CD4-positive, alpha-beta T cell (primary cell): ENCODE data around the gene CLIC5. TPM values are rescaled to one million over a fixed set of nuclear protein-coding genes. Genes with fewer than 3 reads are reported as not detected.

Source experiments
- ATAC-seq: fragments of 200-7000 bp; cut with Tn5 transposase; one replicate; pipeline ENCODE4 v1.10.0; 2022; ENCODE audit warnings: mild to moderate bottlenecking; ENCODE audit not compliant: poor library complexity
- CTCF ChIA-PET: fragments of 350-600 bp; sonication (Branson Sonifier 250); formaldehyde crosslinking; loops from one replicate; lab custom pipeline; 2021; ENCODE audit warnings: antibody characterized with exemption, inconsistent platforms; lab: Charles Lee
- POLR2A ChIA-PET: fragments of 350-600 bp; sonication (Branson Sonifier 250); formaldehyde crosslinking; loops from one replicate; lab custom pipeline; 2021; ENCODE audit warnings: antibody characterized with exemption, inconsistent platforms; lab: Charles Lee
- DNase-seq, 14 experiments: peaks; one replicate each; pipeline ENCODE4 v3.0.0-alpha.2; 2013 to 2020; ENCODE audit warnings: mixed read lengths in 2 of 14
- H3K27ac ChIP-seq, 2 donors: one replicate each; pipeline versions ENCODE4 v1.5.1 to v1.7.0; 2013; ENCODE audit warnings: low read length in 2 of 2, low read depth in 1 of 2, mild to moderate bottlenecking in 1 of 2
- H3K27me3 ChIP-seq, 2 experiments: 1 replicate in 1 of 2; 2 replicates in 1 of 2; pipeline versions ENCODE4 v1.6.1 to v1.7.0; 2013; ENCODE audit warnings: low read length in 2 of 2, control low read depth in 1 of 2, mild to moderate bottlenecking in 1 of 2, moderate library complexity in 1 of 2; ENCODE audit not compliant: insufficient read depth in 2 of 2, control insufficient read depth in 1 of 2
- H3K36me3 ChIP-seq: one replicate; pipeline ENCODE4 v1.6.1; 2013; ENCODE audit warnings: low read length, control low read depth; ENCODE audit not compliant: insufficient read depth
- H3K4me1 ChIP-seq: one replicate; pipeline ENCODE4 v1.6.1; 2013; ENCODE audit warnings: low read length, control low read depth; ENCODE audit not compliant: insufficient read depth
- H3K4me3 ChIP-seq: one replicate; pipeline ENCODE4 v1.5.1; 2013; ENCODE audit warnings: mild to moderate bottlenecking, low read length, moderate library complexity
- H3K9me3 ChIP-seq, 2 experiments: 1 replicate in 1 of 2; 2 replicates in 1 of 2; pipeline versions ENCODE4 v1.6.1 to v1.7.0; 2013; ENCODE audit warnings: low read length in 2 of 2, mild to moderate bottlenecking in 2 of 2, control low read depth in 1 of 2, moderate library complexity in 1 of 2; ENCODE audit not compliant: control insufficient read depth in 1 of 2, insufficient read depth in 1 of 2
- H3K27ac Mint-ChIP-seq: one replicate; pipeline ENCODE4 v1.8.0; 2020; ENCODE audit warnings: mixed read lengths
- H3K27me3 Mint-ChIP-seq: one replicate; pipeline ENCODE4 v1.8.0; 2021; ENCODE audit warnings: mixed read lengths
- H3K36me3 Mint-ChIP-seq: one replicate; pipeline ENCODE4 v1.8.0; 2021; ENCODE audit warnings: low read depth, mixed read lengths
- H3K4me1 Mint-ChIP-seq: one replicate; pipeline ENCODE4 v1.8.0; 2021; ENCODE audit warnings: low read depth, mixed read lengths
- H3K4me3 Mint-ChIP-seq: one replicate; pipeline ENCODE4 v1.8.0; 2020; ENCODE audit warnings: mild to moderate bottlenecking, mixed read lengths
- H3K9me3 Mint-ChIP-seq: one replicate; pipeline ENCODE4 v1.8.0; 2020; ENCODE audit warnings: mixed read lengths
- CTCF ChIP-seq: fragments of 200-600 bp; IDR thresholded peaks from one replicate; pipeline ENCODE4 v1.8.0; 2022; ENCODE audit warnings: antibody characterized with exemption, mild to moderate bottlenecking
- intact Hi-C, 2 experiments: fragments of 100-400 bp; cut with DNase I in 1 of 2; cut with micrococcal nuclease in 1 of 2; formaldehyde crosslinking; loops; one replicate each; pipeline versions ENCODE4 v1.15.1 to v1.9.0; 2023 to 2025; cut with DNase I, micrococcal nuclease
- total RNA-seq, 174 experiments: library from RNA in 2 of 174; stranded (reverse) in 2 of 174; gene quantifications; one replicate each; pipeline ENCODE4 v1.2.3 and lab custom pipeline; 2021 to 2026

The CLIC5 gene
- total RNA-seq, 2 experiments from 2014 or later, result 2.5 to 2.8 TPM

- no peak overlapping the region for H3K4me3 ChIP-seq
- ChIA-PET POLR2A (no interaction called here), CTCF (no interaction called here)
- H3K27me3 ChIP-seq, result no peaks in the 10 kb centered on the region
- peaks cover 8% of the 10 kb centered on the region for H3K9me3 Mint-ChIP-seq
- no peak overlapping the region for H3K27ac Mint-ChIP-seq
- ATAC-seq (no peak), DNase-seq (no peak)
- H3K4me1 ChIP-seq, result no peaks in the 10 kb centered on the region
- H3K4me1 Mint-ChIP-seq, result peaks cover 10% of the 10 kb centered on the region
- H3K36me3 ChIP-seq, result no peaks in the 10 kb centered on the region
- H3K9me3 ChIP-seq, result no peaks in the 10 kb centered on the region
- H3K36me3 Mint-ChIP-seq, result no peaks in the 10 kb centered on the region
- intact Hi-C loops, result no loop called here
- no peak for TF ChIP-seq CTCF
- H3K4me3 Mint-ChIP-seq, result no peak overlapping the region
- no peaks in the 10 kb centered on the region for H3K27me3 Mint-ChIP-seq
- H3K27ac ChIP-seq, result no peak overlapping the region
These were observed 46.6 kb downstream of the CLIC5 start for GRCh38 chr6:45969026-45969425.

- Histone ChIP-seq H3K27ac (no peak overlapping the region), H3K36me3 (no peaks in the 10 kb centered on the region), H3K4me1 (no peaks in the 10 kb centered on the region), H3K27me3 (no peaks in the 10 kb centered on the region), H3K4me3 (no peak overlapping the region), H3K9me3 (no peaks in the 10 kb centered on the region)
- Mint-ChIP-seq H3K27ac (no peak overlapping the region), H3K27me3 (no peaks in the 10 kb centered on the region), H3K9me3 (peaks cover 8% of the 10 kb centered on the region), H3K36me3 (no peaks in the 10 kb centered on the region), H3K4me1 (peaks cover 10% of the 10 kb centered on the region), H3K4me3 (no peak overlapping the region)
- ChIA-PET POLR2A (no interaction called here), CTCF (no interaction called here)
- intact Hi-C loops, result no loop called here
- no peak for TF ChIP-seq CTCF
- no peak for ATAC-seq
- no peak for DNase-seq
These were observed 48.3 kb downstream of the CLIC5 start for GRCh38 chr6:45967363-45967762.

GRCh38 chr6:45966797-45967196 is 48.9 kb downstream of the CLIC5 start:
- ChIA-PET CTCF (no interaction called here), POLR2A (no interaction called here)
- Mint-ChIP-seq H3K27me3 (no peaks in the 10 kb centered on the region), H3K36me3 (no peaks in the 10 kb centered on the region), H3K9me3 (peaks cover 8% of the 10 kb centered on the region), H3K4me3 (no peak overlapping the region), H3K27ac (no peak overlapping the region), H3K4me1 (peaks cover 10% of the 10 kb centered on the region)
- ATAC-seq, result no peak
- no peaks in the 10 kb centered on the region for H3K27me3 ChIP-seq
- intact Hi-C loops, result no loop called here
- DNase-seq, result no peak
- no peak for TF ChIP-seq CTCF
- no peaks in the 10 kb centered on the region for H3K36me3 ChIP-seq
- H3K4me1 ChIP-seq, result no peaks in the 10 kb centered on the region
- H3K27ac ChIP-seq, result no peak overlapping the region
- H3K4me3 ChIP-seq, result no peak overlapping the region
- no peaks in the 10 kb centered on the region for H3K9me3 ChIP-seq
